Amniotic epithelial cell (primary cell): ENCODE results near the gene SPACA4.

Experiments used
- DNase-seq: peaks from one replicate; pipeline ENCODE4 v3.0.0-alpha.2; 2010; ENCODE audit warnings: low read depth

Gene SPACA4

GRCh38 chr19:48651683-48652048 is 45.1 kb downstream of the SPACA4 start:
- no peak for DNase-seq

- DNase-seq: peak; percentile 39
Measured at GRCh38 chr19:48654299-48655059, 47.9 kb downstream of the SPACA4 start.

- peak; percentile 86 for DNase-seq
Measured at GRCh38 chr19:48656840-48657474, 50.4 kb downstream of the SPACA4 start.
